Ovary (tissue), 3 donors: ENCODE measurements around the gene QSOX1.

Experiments used
- CTCF ChIP-seq, 3 donors: fragments of 450-650 bp in 2 of 3; fragments of 200-600 bp in 1 of 3; IDR thresholded peaks; one replicate each; pipeline versions ENCODE4 v1.5.1 to v1.8.0; 2016 to 2022; ENCODE audit warnings: antibody characterized with exemption in 3 of 3, mild to moderate bottlenecking in 1 of 3
- POLR2A ChIP-seq: fragments of 450-650 bp; IDR thresholded peaks from one replicate; pipeline ENCODE4 v1.6.1; 2017; ENCODE audit warnings: antibody characterized with exemption, mild to moderate bottlenecking, moderate library complexity
- donor health status: DM: no; HTN: no; CAD: no.

DNA sequence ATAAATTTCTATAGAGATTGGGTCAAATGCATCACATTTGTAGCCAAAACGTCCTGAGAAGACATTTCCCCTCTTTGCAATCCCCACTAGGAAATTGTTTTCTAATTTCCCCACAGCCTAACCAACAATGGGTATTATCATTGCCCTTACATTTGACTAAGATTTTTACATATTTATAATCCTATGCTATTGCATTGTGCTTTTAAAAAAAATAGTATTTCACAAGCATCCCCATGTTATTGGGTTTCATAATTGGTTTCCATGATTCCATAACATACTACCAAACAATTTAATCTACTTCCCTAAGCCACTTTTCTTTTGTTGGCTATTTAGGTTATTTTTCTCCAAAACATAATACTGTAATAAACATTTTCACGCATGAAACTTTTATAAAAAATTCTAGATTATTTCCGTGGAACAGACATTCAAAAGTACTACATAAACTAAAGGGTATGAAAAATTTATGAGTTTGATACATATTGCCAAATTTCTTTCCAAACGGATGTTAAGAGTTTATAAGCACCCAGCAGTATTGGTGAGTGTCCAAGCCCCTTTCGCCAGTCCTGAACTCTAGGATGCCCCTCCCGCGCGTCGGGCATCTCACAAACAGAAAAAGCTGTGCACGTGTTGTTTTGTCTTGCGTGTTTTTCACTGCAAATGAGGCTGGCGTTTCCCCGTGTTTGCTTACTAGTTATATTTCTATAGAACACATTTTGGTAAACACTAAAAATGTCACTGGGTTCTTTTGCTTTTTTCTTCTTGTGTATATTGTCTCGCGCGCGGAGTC, 73.4 kb downstream of the QSOX1 start:
- TF ChIP-seq CTCF (IDR thresholded peaks at IDR 0.05) (no peak), POLR2A (no peak)
